HepG2 (cell line): Measurements from ENCODE around the gene C5. TPM values are rescaled to one million over a fixed set of nuclear protein-coding genes. Genes with fewer than 3 reads are reported as not detected.

ENCODE experiments used
- CREB1 ChIP-seq, 2 experiments: fragments of 450-650 bp in 1 of 2; IDR thresholded peaks; 2 replicates each; pipeline ENCODE4 v1.6.1; 2016 to 2017; ENCODE audit warnings: control low read depth in 1 of 2, mild to moderate bottlenecking in 1 of 2, missing compliant biosample characterization in 1 of 2, missing genetic modification characterization in 1 of 2
- EEA1 ChIP-seq: sonication (generic); formaldehyde crosslinking; IDR thresholded peaks from 2 replicates; pipeline ENCODE4 v1.5.1; 2020; ENCODE audit warnings: mild to moderate bottlenecking, missing genetic modification reagents, borderline replicate concordance
- ESRRA ChIP-seq: sonication (generic); formaldehyde crosslinking; IDR thresholded peaks from 2 replicates; pipeline ENCODE4 v1.5.1; 2020; ENCODE audit warnings: mild to moderate bottlenecking, low read depth, missing genetic modification reagents
- HDAC1 ChIP-seq: sonication (generic); formaldehyde crosslinking; IDR thresholded peaks from 2 replicates; pipeline ENCODE4 v1.5.1; 2020; ENCODE audit warnings: mild to moderate bottlenecking, missing genetic modification reagents
- HIVEP1 ChIP-seq: sonication (generic); formaldehyde crosslinking; IDR thresholded peaks from 2 replicates; pipeline ENCODE4 v1.4.0; 2020; ENCODE audit warnings: mild to moderate bottlenecking, missing genetic modification reagents
- MED8 ChIP-seq: sonication (generic); formaldehyde crosslinking; IDR thresholded peaks from 2 replicates; pipeline ENCODE4 v1.8.1; 2023; ENCODE audit warnings: mild to moderate bottlenecking, missing genetic modification reagents; ENCODE audit not compliant: insufficient replicate concordance
- MLX ChIP-seq: IDR thresholded peaks from 2 replicates; pipeline ENCODE4 v1.6.1; 2016
- RBM39 ChIP-seq: fragments of 200-400 bp; formaldehyde crosslinking; IDR thresholded peaks from one replicate; pipeline ENCODE4 v1.6.1; 2018; ENCODE audit warnings: antibody characterized with exemption, mild to moderate bottlenecking, low read depth, low read length; ENCODE audit not compliant: poor library complexity, severe bottlenecking
- RFXAP ChIP-seq: sonication (generic); formaldehyde crosslinking; IDR thresholded peaks from 2 replicates; pipeline ENCODE4 v1.4.0; 2020; ENCODE audit warnings: missing genetic modification reagents, borderline replicate concordance
- SSRP1 ChIP-seq: IDR thresholded peaks from 2 replicates; pipeline ENCODE4 v1.6.1; 2016; ENCODE audit warnings: control low read depth
- TFE3 ChIP-seq: IDR thresholded peaks from 2 replicates; pipeline ENCODE4 v1.6.1; 2016
- ZBTB1 ChIP-seq: sonication (generic); formaldehyde crosslinking; IDR thresholded peaks from 2 replicates; pipeline ENCODE4 v1.4.0; 2020; ENCODE audit warnings: missing genetic modification reagents, borderline replicate concordance
- ZNF225 ChIP-seq: sonication (generic); formaldehyde crosslinking; IDR thresholded peaks from 2 replicates; pipeline ENCODE4 v1.4.0; 2020; ENCODE audit warnings: mild to moderate bottlenecking, missing genetic modification reagents
- ZNF512 ChIP-seq: sonication (generic); formaldehyde crosslinking; IDR thresholded peaks from 2 replicates; pipeline ENCODE4 v1.4.0; 2020; ENCODE audit warnings: mild to moderate bottlenecking, missing genetic modification reagents
- ZNF614 ChIP-seq: IDR thresholded peaks from 2 replicates; pipeline ENCODE4 v1.6.1; 2018; ENCODE audit warnings: missing biosample characterization, missing genetic modification reagents, inconsistent platforms, borderline replicate concordance
- ZNF704 ChIP-seq: sonication (generic); formaldehyde crosslinking; IDR thresholded peaks from 2 replicates; pipeline ENCODE4 v1.8.1; 2023; ENCODE audit warnings: mild to moderate bottlenecking, inconsistent platforms, moderate library complexity, missing genetic modification reagents, borderline replicate concordance
- ZNF841 ChIP-seq: sonication (generic); formaldehyde crosslinking; IDR thresholded peaks from 2 replicates; pipeline ENCODE4 v1.8.1; 2023; ENCODE audit warnings: missing genetic modification reagents, borderline replicate concordance
- ZZZ3 ChIP-seq: sonication (generic); formaldehyde crosslinking; IDR thresholded peaks from 2 replicates; pipeline ENCODE4 v1.4.0; 2020; ENCODE audit warnings: missing genetic modification reagents, mild to moderate bottlenecking, borderline replicate concordance
- polyA plus RNA-seq, 8 experiments: library from polyadenylated mRNA; depleted of rRNA in 3 of 8; stranded (reverse) in 7 of 8; unstranded in 1 of 8; fragments of >200 nt; fragmentation: Illumina TruSeq in 4 of 8; extraction: Trizol in 4 of 8; gene quantifications; 2 replicates each; pipeline versions ENCODE4 v1.2.1 to v1.2.3, GENCODE V29; 2011 to 2016; ENCODE audit warnings: low read depth in 4 of 8, missing spikeins in 1 of 8, mixed read lengths in 1 of 8; ENCODE audit not compliant: insufficient read depth in 1 of 8
- total RNA-seq, 5 experiments: library from RNA; depleted of rRNA; stranded (reverse); fragments of >200 nt; fragmentation: Illumina TruSeq; extraction: Trizol; gene quantifications; 2 replicates each; pipeline ENCODE4 v1.2.3, GENCODE V29; 2016; ENCODE audit warnings: low read depth in 1 of 5
- TF ChIP-seq, protein P1 (sequence below), 2 experiments: sonication (generic) in 1 of 2; formaldehyde crosslinking in 1 of 2; IDR thresholded peaks; 2 replicates each; pipeline versions ENCODE4 v1.5.1 to v1.6.1; 2011 to 2020; ENCODE audit warnings: borderline replicate concordance in 1 of 2, low read depth in 1 of 2, low read length in 1 of 2, mild to moderate bottlenecking in 1 of 2, missing genetic modification reagents in 1 of 2, moderate library complexity in 1 of 2
- TF ChIP-seq, protein P2 (sequence below): IDR thresholded peaks from 2 replicates; pipeline ENCODE4 v1.6.1; 2016; ENCODE audit warnings: missing genetic modification reagents, missing compliant biosample characterization

The C5 gene
- total and polyA plus RNA-seq, 2 of the 13 experiments (the other 11 are each of a cell fraction or from before 2014, with no cell fraction given), result 57.6 to 192 TPM

GRCh38 chr9:121053544-121053943 is 3.5 kb upstream of the C5 start (continued):
- TF ChIP-seq, protein P1, sequence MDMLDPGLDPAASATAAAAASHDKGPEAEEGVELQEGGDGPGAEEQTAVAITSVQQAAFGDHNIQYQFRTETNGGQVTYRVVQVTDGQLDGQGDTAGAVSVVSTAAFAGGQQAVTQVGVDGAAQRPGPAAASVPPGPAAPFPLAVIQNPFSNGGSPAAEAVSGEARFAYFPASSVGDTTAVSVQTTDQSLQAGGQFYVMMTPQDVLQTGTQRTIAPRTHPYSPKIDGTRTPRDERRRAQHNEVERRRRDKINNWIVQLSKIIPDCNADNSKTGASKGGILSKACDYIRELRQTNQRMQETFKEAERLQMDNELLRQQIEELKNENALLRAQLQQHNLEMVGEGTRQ (IDR thresholded peaks at IDR 0.05; ENCODE audit: low read depth, low read length), result no peak
- TF ChIP-seq, protein P1 (CRISPR knock-in tag; IDR thresholded peaks at IDR 0.05; ENCODE audit: borderline replicate concordance), result no peak
- TF ChIP-seq EEA1 (CRISPR knock-in tag) (no peak), TFE3 (CRISPR knock-in tag) (no peak), ZNF614 (CRISPR knock-in tag) (peak; percentile 68; the same call in 1 of the 2 replicates), SSRP1 (CRISPR knock-in tag) (peak; percentile 60; the same call in 1 of the 2 replicates), ESRRA (CRISPR knock-in tag) (peak; percentile 45; the same call in 1 of the 2 replicates), ZBTB1 (CRISPR knock-in tag) (no peak), CREB1 (IDR thresholded peaks at IDR 0.05) (no peak), CREB1 (CRISPR knock-in tag; IDR thresholded peaks at IDR 0.05) (no peak), RBM39 (no peak), ZNF512 (no peak), MED8 (CRISPR knock-in tag) (no peak), ZZZ3 (no peak), HDAC1 (CRISPR knock-in tag) (peak; percentile 66; the same call in 1 of the 2 replicates), MLX (CRISPR knock-in tag) (no peak), ZNF225 (CRISPR knock-in tag) (no peak), RFXAP (CRISPR knock-in tag) (peak; percentile 63; the same call in 1 of the 2 replicates), ZNF704 (no peak), ZNF841 (no peak), HIVEP1 (CRISPR knock-in tag) (no peak)
- TF ChIP-seq, protein P2, sequence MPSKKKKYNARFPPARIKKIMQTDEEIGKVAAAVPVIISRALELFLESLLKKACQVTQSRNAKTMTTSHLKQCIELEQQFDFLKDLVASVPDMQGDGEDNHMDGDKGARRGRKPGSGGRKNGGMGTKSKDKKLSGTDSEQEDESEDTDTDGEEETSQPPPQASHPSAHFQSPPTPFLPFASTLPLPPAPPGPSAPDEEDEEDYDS, result no peak
